ENCODE measurements around the gene BRSK2.

DNA sequence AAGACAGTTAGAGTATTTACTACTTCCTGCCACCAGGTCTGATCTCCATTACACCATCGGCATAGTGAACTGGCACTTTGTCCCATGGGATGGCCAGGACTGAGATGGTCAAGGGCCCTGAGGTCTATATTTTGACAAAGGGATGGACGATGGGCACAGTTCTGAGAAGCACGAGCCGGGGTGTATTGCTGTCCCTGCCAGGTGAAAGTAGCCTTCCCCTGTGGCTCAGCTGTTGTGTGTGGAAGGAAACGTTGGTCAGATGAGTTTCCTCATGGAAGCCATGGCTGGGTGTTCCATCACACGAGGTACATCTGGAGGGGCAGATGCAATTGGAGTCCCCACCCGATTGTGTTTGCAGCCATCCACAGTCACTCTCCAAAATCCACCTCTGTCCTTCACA lies 27.9 kb upstream of the BRSK2 start:
- TF ChIP-seq, protein P1, sequence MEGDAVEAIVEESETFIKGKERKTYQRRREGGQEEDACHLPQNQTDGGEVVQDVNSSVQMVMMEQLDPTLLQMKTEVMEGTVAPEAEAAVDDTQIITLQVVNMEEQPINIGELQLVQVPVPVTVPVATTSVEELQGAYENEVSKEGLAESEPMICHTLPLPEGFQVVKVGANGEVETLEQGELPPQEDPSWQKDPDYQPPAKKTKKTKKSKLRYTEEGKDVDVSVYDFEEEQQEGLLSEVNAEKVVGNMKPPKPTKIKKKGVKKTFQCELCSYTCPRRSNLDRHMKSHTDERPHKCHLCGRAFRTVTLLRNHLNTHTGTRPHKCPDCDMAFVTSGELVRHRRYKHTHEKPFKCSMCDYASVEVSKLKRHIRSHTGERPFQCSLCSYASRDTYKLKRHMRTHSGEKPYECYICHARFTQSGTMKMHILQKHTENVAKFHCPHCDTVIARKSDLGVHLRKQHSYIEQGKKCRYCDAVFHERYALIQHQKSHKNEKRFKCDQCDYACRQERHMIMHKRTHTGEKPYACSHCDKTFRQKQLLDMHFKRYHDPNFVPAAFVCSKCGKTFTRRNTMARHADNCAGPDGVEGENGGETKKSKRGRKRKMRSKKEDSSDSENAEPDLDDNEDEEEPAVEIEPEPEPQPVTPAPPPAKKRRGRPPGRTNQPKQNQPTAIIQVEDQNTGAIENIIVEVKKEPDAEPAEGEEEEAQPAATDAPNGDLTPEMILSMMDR (IDR thresholded peaks at IDR 0.05), result no peak
- no peak for TF ChIP-seq POLR2AphosphoS5 (IDR thresholded peaks at IDR 0.05)
- TF ChIP-seq EP300 (IDR thresholded peaks at IDR 0.05), result no peak

All from upper lobe of left lung (tissue), 4 donors.